PC-9 (cell line): ENCODE data around the gene EMP2.

Experiments used
- EZH2 ChIP-seq: fragments of 200-600 bp; sonication (generic); IDR thresholded peaks from 2 replicates; pipeline ENCODE4 v1.8.0; 2017; ENCODE audit warnings: antibody characterized with exemption, low read depth
- TF ChIP-seq, protein P1 (sequence below): fragments of 200-600 bp; sonication (generic); conservative IDR thresholded peaks from 2 replicates; pipeline ENCODE4 v1.6.1; 2017; ENCODE audit warnings: mixed run types, antibody characterized with exemption, mild to moderate bottlenecking, moderate library complexity

DNA sequence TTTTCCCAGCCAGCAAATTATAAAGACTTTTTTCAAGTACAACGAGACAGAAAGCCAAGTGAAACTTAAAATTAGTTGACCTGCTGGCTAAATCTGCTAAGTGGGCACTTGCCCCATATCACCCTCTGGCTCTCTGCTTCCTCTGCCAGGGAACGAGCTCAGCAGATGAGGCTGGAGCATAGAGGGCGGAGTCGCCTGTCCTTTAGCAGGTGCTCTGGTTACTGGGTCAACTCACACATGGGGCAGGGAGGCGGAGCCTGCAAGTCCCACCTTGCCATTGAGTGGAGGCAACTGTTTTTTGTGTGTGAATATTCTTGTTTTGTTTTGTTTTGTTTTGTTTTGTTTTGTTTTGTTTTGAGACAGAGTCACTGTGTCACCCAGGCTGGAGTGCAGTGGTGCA lies 62.5 kb downstream of the EMP2 start:
- no peak for TF ChIP-seq EZH2
- TF ChIP-seq, protein P1, sequence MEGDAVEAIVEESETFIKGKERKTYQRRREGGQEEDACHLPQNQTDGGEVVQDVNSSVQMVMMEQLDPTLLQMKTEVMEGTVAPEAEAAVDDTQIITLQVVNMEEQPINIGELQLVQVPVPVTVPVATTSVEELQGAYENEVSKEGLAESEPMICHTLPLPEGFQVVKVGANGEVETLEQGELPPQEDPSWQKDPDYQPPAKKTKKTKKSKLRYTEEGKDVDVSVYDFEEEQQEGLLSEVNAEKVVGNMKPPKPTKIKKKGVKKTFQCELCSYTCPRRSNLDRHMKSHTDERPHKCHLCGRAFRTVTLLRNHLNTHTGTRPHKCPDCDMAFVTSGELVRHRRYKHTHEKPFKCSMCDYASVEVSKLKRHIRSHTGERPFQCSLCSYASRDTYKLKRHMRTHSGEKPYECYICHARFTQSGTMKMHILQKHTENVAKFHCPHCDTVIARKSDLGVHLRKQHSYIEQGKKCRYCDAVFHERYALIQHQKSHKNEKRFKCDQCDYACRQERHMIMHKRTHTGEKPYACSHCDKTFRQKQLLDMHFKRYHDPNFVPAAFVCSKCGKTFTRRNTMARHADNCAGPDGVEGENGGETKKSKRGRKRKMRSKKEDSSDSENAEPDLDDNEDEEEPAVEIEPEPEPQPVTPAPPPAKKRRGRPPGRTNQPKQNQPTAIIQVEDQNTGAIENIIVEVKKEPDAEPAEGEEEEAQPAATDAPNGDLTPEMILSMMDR: no peak
